HTERT RPE-1 (cell line): ENCODE measurements around the gene CPA2.
"Not testable (repeated sequence)": the region's sequence is repeated elsewhere in the genome, so short reads cannot be mapped to it uniquely, and the experiment has no call there.

Experiments
- in situ Hi-C: fragments of 300-500 bp; cut with MboI; formaldehyde crosslinking; loops from 4 replicates; pipeline ENCODE4 v1.14.3; 2020; ENCODE audit warnings: low sequenced_read_pairs

Gene CPA2

DNA sequence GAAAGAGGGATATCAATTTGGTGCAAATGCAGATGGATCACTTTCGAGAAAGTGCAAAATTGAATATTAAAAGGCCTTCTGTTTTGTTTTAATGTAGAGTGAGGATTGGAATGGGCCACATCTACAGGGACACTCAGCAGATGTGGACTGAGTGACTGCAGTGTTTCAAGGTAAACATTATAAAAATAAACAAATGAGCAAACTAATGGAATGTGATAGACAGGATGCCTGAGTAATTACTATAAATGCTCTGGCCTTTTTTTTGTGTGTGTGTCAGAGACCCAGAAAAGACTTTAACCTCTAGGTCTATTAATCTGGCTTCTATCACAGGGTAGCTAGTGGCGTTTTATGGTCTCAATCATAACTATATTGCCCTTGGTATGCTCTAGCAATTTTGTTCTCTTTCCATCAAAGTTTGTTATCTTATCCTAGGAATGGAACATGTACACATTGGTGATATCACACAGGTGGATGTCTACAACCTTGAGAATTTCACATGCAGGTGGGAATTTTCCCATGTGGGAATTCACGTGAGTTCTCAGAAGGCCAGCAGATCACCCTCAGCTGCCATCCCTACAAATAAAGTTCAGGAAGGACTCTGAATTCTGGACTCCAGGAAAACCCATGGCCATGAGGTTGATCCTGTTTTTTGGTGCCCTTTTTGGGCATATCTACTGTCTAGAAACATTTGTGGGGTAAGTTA, at the start of gene CPA2:
TSS of gene CPA2 (plus strand) at position 606 of the 703 bp plus-strand sequence. CDS start at position 625, 19 bp downstream.
- in situ Hi-C loops: no loop called here

- in situ Hi-C loops: no loop called here
Measured at GRCh38 chr7:130218806-130219620, 47.6 kb upstream of the CPA2 start.

GRCh38 chr7:130219871-130220270, 46.8 kb upstream of the CPA2 start:
- in situ Hi-C loops: no loop called here

DNA sequence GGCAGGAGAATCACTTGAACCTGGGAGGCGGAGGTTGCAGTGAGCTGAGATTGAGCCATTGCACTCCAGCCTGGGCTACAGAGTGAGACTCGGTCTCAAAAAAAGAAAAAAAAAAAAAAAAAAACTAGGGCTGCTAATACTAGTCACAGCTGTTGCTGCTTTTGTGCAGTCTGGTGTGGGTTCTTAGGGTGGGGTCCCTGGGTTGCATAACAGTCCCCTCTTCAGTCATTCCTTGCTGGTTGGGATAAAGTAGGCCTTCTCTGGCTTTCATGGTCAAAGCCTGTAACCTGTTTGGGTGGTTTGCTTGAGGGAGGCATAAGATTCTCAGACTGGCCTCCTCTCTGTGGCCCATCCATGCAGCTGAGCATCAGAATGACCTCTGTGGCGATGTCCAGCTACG, 44.9 kb upstream of the CPA2 start:
- in situ Hi-C loops: no loop called here

DNA sequence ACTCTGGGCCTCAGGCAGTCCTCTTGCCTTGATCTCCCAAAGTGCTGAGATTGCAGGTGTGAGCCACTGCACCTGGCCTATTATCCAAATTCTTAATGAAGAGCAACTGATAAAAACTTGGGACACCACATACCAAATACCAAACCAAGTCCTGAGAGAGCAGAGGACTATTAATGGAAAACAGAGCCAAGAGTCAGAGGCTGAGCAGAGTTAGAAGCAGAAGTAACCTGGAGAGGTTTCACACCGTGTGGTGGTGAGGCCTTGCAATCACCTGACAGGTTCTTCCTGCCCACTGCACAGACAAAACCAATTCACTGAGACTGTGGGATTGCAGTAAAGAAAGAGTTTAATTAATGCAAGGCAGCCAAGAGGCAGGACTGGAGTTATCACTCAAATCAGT, 43.0 kb upstream of the CPA2 start:
- in situ Hi-C loops: no loop called here

DNA sequence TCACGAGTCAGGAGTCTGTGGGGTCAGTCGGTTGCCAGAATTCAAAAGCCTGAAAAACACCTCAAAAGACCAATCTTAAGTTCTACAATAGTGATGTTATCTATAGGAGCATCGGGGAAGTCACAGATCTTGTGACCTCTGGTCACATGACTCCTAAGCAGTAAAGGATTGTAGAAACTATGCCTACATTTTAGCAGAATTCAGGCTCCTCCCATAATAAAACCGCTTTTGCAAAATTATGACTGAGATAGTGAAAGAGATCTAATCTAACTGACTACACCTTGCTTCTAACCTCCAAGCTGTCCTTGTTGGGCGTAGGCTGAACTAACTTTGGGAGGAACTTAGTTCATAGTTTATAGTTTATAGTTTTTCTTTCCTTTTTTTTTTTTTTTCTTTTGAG, 42.5 kb upstream of the CPA2 start:
- in situ Hi-C loops: no loop called here

GRCh38 chr7:130224923-130225322, 41.7 kb upstream of the CPA2 start:
- in situ Hi-C loops: not testable (repeated sequence)

DNA sequence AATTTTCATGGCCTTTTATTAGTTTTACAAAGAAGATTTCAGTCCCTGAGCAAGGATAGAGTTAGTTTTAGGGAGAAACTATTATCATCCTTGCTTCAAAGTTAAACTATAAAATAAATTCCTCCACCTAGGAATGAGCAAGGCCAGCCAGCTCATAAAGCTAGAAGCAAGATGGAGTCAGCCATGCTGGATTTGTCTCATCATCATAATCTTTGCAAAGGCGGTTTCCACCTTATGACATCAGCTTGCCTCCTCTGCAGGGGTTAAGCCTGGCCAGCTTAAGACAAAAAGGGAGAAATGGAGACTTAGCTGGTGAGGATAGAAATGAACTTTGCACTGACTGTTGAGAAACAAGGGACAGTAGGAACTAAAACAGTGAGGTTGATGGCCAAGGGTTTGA, 40.3 kb upstream of the CPA2 start:
- in situ Hi-C loops: no loop called here

- in situ Hi-C loops: no loop called here
Measured at GRCh38 chr7:130227883-130228575, 38.6 kb upstream of the CPA2 start.

DNA sequence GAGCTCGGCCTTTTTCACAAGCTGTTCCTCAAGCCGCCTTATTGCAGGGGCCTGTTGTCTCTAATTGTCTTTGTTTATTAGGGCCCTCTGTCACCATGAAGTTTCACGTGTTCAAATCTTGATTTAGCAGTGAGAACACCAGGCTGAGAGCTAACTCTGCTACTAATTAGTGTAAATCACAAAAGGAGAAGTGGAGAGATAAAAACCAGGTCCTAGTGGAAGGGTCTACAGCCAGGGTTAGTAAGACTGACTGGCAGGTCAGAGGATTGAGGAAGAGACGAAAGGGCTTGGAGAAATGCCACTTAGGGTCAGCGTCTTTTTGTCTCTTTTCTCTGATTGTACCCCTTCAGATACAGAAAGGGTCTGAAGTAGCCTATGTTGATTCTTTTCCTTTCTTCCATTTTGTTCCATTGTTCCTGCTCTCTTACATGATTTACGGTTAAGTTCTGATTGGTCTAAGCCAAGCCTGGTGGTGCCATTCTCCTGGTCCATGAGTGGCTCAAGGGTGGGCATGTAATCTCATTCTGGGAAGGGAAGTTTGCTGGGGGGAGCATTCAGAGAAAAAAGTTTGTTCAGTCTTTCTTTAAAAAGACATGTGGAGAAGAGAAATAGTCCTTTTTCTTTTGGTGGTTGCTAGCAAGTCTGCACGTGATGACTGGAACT, 37.7 kb upstream of the CPA2 start:
- in situ Hi-C loops: no loop called here

GRCh38 chr7:130229981-130230380, 36.7 kb upstream of the CPA2 start:
- in situ Hi-C loops: not testable (repeated sequence)

GRCh38 chr7:130231792-130232191, 34.9 kb upstream of the CPA2 start:
- in situ Hi-C loops: no loop called here

DNA sequence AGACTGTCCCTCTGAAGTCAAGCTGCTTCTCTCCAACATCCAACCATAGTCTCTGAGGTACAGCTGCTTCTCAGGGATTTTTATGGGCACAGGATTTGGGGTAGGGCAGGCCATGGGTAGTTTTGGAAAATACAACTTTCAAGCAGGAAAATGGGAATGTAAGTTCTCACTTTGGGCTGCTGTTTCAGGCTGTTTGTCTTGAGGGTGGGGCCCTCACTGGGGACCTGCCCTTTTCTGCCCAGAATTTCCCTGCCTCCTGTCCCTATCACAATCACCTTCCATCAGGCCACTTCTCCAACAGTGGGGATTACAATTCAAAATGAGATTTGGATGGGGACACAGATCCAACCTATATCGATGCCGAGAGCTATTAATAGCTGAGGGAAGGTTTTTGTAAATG, 34.5 kb upstream of the CPA2 start:
- in situ Hi-C loops: no loop called here

DNA sequence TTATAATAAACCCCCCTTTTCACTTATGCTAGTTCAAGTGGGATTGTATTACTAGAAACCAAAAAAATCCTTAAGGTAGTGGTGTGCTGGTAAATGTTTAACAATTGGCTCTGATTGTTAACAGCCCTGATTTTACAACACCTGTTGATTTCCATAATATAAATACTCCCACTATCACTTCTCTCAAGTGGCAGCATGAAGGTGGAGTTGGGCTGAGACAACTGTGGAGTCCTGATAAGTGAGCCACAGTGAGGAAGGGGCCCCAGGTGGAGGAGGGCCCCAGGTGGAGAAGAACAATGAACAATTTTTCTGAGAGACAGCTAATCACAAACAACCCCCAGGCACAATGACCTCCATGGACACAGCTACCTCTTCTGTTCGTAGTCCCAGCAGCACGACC, 32.6 kb upstream of the CPA2 start:
- in situ Hi-C loops: no loop called here

GRCh38 chr7:130236361-130236760, 30.3 kb upstream of the CPA2 start:
- in situ Hi-C loops: not testable (repeated sequence)

GRCh38 chr7:130240240-130240639, 26.4 kb upstream of the CPA2 start:
- in situ Hi-C loops: no loop called here

DNA sequence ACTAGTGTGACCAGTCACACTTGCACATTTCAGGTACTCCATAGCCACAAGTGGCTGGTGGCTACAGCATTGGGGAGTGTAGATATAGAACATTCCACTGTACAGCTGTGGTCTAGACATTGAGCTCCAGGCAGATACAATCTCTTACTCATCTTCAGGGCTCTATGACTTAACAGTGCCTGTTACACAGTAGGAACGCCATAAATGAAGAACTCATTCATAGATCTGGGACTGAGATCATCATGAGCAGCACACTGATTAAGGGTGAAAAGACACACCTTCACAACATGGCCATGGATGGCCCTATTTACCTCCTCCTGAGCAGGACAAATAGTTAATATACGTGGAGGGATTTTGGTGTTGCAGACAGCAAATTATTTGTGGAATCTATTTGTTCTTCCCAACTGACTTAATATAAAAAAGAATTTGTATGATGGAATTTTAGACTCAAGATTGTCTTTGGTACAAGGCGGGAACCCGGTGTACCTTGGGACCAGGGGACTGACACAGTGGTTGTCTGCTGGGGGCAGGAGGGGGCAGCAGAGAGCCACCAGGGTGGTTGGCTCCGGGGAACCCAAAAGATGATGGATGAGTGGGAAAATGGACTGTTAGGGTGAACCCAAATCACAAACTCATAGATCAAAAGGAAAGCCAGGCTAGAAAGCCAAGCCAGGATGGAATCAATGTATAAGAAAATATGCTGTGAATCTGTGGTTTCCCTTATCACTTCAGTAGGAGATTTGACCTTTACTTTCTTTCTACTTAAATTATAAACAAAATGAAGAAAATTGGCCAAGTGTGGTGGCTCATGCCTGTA, 24.3 kb upstream of the CPA2 start:
- in situ Hi-C loops: no loop called here

- in situ Hi-C loops: not testable (repeated sequence)
Measured at GRCh38 chr7:130243486-130243885, 23.2 kb upstream of the CPA2 start.

GRCh38 chr7:130246491-130246890, 20.2 kb upstream of the CPA2 start:
- in situ Hi-C loops: not testable (repeated sequence)

GRCh38 chr7:130248842-130249241, 17.8 kb upstream of the CPA2 start:
- in situ Hi-C loops: not testable (repeated sequence)
